GM23338 (cell line): ENCODE data around the gene GHRH.

Experiments used
- CREB1 ChIP-seq: fragments of 250-450 bp; sonication (Bioruptor Pico); IDR thresholded peaks from 2 replicates; pipeline ENCODE4 v1.5.0; 2020; ENCODE audit warnings: low read depth, mild to moderate bottlenecking, moderate library complexity
- ETS1 ChIP-seq: IDR thresholded peaks from 2 replicates; pipeline ENCODE4 v1.6.1; 2016; ENCODE audit warnings: antibody characterized with exemption
- EZH2 ChIP-seq: fragments of 200-600 bp; sonication (generic); IDR thresholded peaks from one replicate; pipeline ENCODE4 v1.8.0; 2017; ENCODE audit warnings: antibody characterized with exemption, mild to moderate bottlenecking, low read depth; ENCODE audit not compliant: unreplicated experiment
- EZH2phosphoT487 ChIP-seq: fragments of 200-600 bp; sonication (generic); IDR thresholded peaks from one replicate; pipeline ENCODE4 v1.8.1; 2018; ENCODE audit warnings: antibody characterized with exemption; ENCODE audit not compliant: unreplicated experiment
- JUNB ChIP-seq: IDR thresholded peaks from one replicate; pipeline ENCODE4 v1.6.1; 2016; ENCODE audit warnings: antibody characterized with exemption; ENCODE audit not compliant: unreplicated experiment
- POLR2AphosphoS5 ChIP-seq: IDR thresholded peaks from 2 replicates; pipeline ENCODE4 v1.6.1; 2016; ENCODE audit warnings: antibody characterized with exemption, low read depth
- REST ChIP-seq: IDR thresholded peaks from one replicate; pipeline ENCODE4 v1.6.1; 2018; ENCODE audit warnings: antibody characterized with exemption; ENCODE audit not compliant: unreplicated experiment
- STAT1 ChIP-seq: IDR thresholded peaks from one replicate; pipeline ENCODE4 v1.6.1; 2016; ENCODE audit warnings: antibody characterized with exemption; ENCODE audit not compliant: unreplicated experiment
- ZNF114 ChIP-seq: fragments of 250-450 bp; sonication (Bioruptor Pico); IDR thresholded peaks from 2 replicates; pipeline ENCODE4 v1.5.0; 2020; ENCODE audit warnings: mild to moderate bottlenecking, moderate library complexity
- TF ChIP-seq, protein P1 (sequence below), 2 experiments: fragments of 200-600 bp in 1 of 2; sonication (generic) in 1 of 2; conservative IDR thresholded peaks; 2 replicates each; pipeline versions ENCODE4 v1.5.1 to v1.6.1; 2016 to 2017; ENCODE audit warnings: antibody characterized with exemption in 2 of 2, low read depth in 2 of 2, mild to moderate bottlenecking in 2 of 2, moderate library complexity in 1 of 2

DNA sequence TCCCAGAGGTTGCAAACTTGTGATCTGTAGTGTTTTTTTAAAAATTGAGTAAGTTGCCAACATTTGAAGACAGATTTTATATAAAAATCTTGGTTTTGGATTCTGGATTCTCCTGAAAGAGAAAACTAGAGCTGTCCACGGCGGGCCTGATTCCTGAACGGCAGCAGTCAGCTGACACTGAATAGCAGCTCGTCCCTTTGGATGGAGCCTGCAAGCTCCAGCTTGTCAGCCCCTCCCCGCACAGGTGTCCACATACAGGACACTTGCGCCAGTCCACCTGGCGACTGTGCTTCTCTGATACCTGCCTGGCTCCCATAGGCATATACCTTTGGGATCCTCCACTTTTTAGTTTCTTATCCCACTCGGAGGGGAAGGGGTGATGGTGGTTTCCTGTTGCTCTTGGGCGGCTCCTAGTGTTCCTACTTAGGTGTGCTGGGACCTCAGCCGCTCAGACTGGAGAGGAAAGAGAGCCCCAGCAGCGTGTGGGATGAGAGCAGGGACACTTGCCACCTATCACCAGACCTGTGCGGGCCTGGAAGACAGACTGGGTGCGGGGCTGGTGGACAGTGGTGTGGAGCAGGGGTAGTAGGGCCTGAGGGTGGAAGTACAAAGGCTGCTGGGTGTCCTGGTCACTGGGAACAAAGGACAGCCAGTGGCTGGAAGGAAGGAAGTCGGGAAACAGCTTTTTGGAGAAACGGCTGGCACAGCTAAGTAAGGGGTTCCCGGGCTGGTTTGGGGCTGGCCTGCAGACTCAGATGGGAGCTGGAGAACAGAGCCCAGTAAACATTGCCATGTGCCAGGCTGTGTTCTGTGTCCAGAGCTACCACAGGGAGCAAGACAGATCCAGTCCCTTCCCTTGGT is 18.3 kb downstream of the GHRH start:
- TF ChIP-seq, protein P1, sequence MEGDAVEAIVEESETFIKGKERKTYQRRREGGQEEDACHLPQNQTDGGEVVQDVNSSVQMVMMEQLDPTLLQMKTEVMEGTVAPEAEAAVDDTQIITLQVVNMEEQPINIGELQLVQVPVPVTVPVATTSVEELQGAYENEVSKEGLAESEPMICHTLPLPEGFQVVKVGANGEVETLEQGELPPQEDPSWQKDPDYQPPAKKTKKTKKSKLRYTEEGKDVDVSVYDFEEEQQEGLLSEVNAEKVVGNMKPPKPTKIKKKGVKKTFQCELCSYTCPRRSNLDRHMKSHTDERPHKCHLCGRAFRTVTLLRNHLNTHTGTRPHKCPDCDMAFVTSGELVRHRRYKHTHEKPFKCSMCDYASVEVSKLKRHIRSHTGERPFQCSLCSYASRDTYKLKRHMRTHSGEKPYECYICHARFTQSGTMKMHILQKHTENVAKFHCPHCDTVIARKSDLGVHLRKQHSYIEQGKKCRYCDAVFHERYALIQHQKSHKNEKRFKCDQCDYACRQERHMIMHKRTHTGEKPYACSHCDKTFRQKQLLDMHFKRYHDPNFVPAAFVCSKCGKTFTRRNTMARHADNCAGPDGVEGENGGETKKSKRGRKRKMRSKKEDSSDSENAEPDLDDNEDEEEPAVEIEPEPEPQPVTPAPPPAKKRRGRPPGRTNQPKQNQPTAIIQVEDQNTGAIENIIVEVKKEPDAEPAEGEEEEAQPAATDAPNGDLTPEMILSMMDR (conservative IDR thresholded peaks at IDR 0.05; ENCODE audit: low read depth in 2 of 2) = peak; percentile 62 to 67
- TF ChIP-seq EZH2 (no peak), EZH2phosphoT487 (no peak), STAT1 (no peak), POLR2AphosphoS5 (no peak), JUNB (no peak), REST (no peak), CREB1 (CRISPR knock-in tag) (no peak), ETS1 (no peak), ZNF114 (CRISPR knock-in tag) (no peak)
